ENCODE measurements around the gene NAV3. TPM values are rescaled to one million over a fixed set of nuclear protein-coding genes. Genes with fewer than 3 reads are reported as not detected.
A peak's percentile ranks its signal among the peaks of the same experiment; 100 is the strongest.

Gene NAV3
- total RNA-seq, 1 experiment from 2014 or later, result 18.0 TPM

GRCh38 chr12:78115889-78116288 is 285.2 kb downstream of the NAV3 start:
- intact Hi-C loops (cut with micrococcal nuclease; ENCODE audit: unreplicated experiment), result no loop called here
- H3K27ac ChIP-seq (ENCODE audit: low read depth, low read length, poor library complexity, severe bottlenecking), result no peak overlapping the region
- ChIA-PET CTCF (no interaction called here), POLR2A (ENCODE audit: low non-redundant PET) (no interaction called here)
- DNase-seq (ENCODE audit: low spot score), result no peak
- no peaks in the 10 kb centered on the region for H3K4me1 ChIP-seq (ENCODE audit: insufficient read depth, low read length, poor library complexity, severe bottlenecking)
- H3K36me3 ChIP-seq (ENCODE audit: insufficient read depth, low read length, poor library complexity, severe bottlenecking), result no peaks in the 10 kb centered on the region
- H3K4me3 ChIP-seq (ENCODE audit: low read depth, low read length, poor library complexity, severe bottlenecking), result no peak overlapping the region
- TF ChIP-seq EZH2 (IDR thresholded peaks at IDR 0.05; ENCODE audit: borderline replicate concordance, low read depth, low read length, poor library complexity, severe bottlenecking) (no peak), CTCF (conservative IDR thresholded peaks at IDR 0.05; ENCODE audit: low read depth, low read length) (no peak)
- peaks cover 5% of the 10 kb centered on the region for H3K9me3 ChIP-seq (ENCODE audit: low read depth, low read length, poor library complexity, severe bottlenecking)
- no peaks in the 10 kb centered on the region for H3K27me3 ChIP-seq (replicated peaks; ENCODE audit: insufficient read depth, low read depth, low read length, poor library complexity)
- no TSS peak for BruUV-seq (replicated peaks)

- peak; percentile 37 for DNase-seq (ENCODE audit: low spot score)
These were observed 287.3 kb downstream of the NAV3 start for GRCh38 chr12:78118036-78118435.

GRCh38 chr12:78118486-78118885 is 287.8 kb downstream of the NAV3 start:
- Histone ChIP-seq H3K9me3 (ENCODE audit: low read depth, low read length, poor library complexity, severe bottlenecking) (no peaks in the 10 kb centered on the region), H3K4me3 (ENCODE audit: low read depth, low read length, poor library complexity, severe bottlenecking) (no peak overlapping the region), H3K27ac (ENCODE audit: low read depth, low read length, poor library complexity, severe bottlenecking) (no peak overlapping the region), H3K4me1 (ENCODE audit: insufficient read depth, low read length, poor library complexity, severe bottlenecking) (peaks cover 14% of the 10 kb centered on the region), H3K27me3 (replicated peaks; ENCODE audit: insufficient read depth, low read depth, low read length, poor library complexity) (no peaks in the 10 kb centered on the region), H3K36me3 (ENCODE audit: insufficient read depth, low read length, poor library complexity, severe bottlenecking) (no peaks in the 10 kb centered on the region)
- TF ChIP-seq EZH2 (IDR thresholded peaks at IDR 0.05; ENCODE audit: borderline replicate concordance, low read depth, low read length, poor library complexity, severe bottlenecking) (no peak), CTCF (conservative IDR thresholded peaks at IDR 0.05; ENCODE audit: low read depth, low read length) (no peak)
- DNase-seq (ENCODE audit: low spot score), result no peak
- ChIA-PET POLR2A (ENCODE audit: low non-redundant PET) (no interaction called here), CTCF (interaction anchor here (0.9 kb wide), 1 partner anchor 116 kb away, joined by 5 read pairs; no protein-coding TSS in a partner anchor)
- intact Hi-C loops (cut with micrococcal nuclease; ENCODE audit: unreplicated experiment), result no loop called here
- BruUV-seq (replicated peaks), result no TSS peak

More at GRCh38 chr12:78118036-78118435, 287.3 kb downstream of the NAV3 start:
- no peaks in the 10 kb centered on the region for H3K27me3 ChIP-seq (replicated peaks; ENCODE audit: insufficient read depth, low read depth, low read length, poor library complexity)
- no peaks in the 10 kb centered on the region for H3K36me3 ChIP-seq (ENCODE audit: insufficient read depth, low read length, poor library complexity, severe bottlenecking)
- POLR2A ChIA-PET (ENCODE audit: low non-redundant PET), result no interaction called here
- no peak overlapping the region for H3K4me3 ChIP-seq (ENCODE audit: low read depth, low read length, poor library complexity, severe bottlenecking)
- H3K27ac ChIP-seq (ENCODE audit: low read depth, low read length, poor library complexity, severe bottlenecking), result no peak overlapping the region
- peaks cover under 1% of the 10 kb centered on the region for H3K9me3 ChIP-seq (ENCODE audit: low read depth, low read length, poor library complexity, severe bottlenecking)
- TF ChIP-seq EZH2 (IDR thresholded peaks at IDR 0.05; ENCODE audit: borderline replicate concordance, low read depth, low read length, poor library complexity, severe bottlenecking) (no peak), CTCF (conservative IDR thresholded peaks at IDR 0.05; ENCODE audit: low read depth, low read length) (peak; percentile 61)
- peaks cover 14% of the 10 kb centered on the region for H3K4me1 ChIP-seq (ENCODE audit: insufficient read depth, low read length, poor library complexity, severe bottlenecking)
- intact Hi-C loops (cut with micrococcal nuclease; ENCODE audit: unreplicated experiment), result no loop called here
- BruUV-seq (replicated peaks), result no TSS peak
- CTCF ChIA-PET, result interaction anchor here (0.9 kb wide), 1 partner anchor 115 kb away, joined by 5 read pairs; no protein-coding TSS in a partner anchor

Measured in A673 (cell line).